Esophagus squamous epithelium (tissue), 5 donors: ENCODE measurements around the gene ANXA5. TPM values are rescaled to one million over a fixed set of nuclear protein-coding genes. Genes with fewer than 3 reads are reported as not detected.
"Not testable (repeated sequence)": the region's sequence is repeated elsewhere in the genome, so short reads cannot be mapped to it uniquely, and the experiment has no call there.

Source experiments
- DNase-seq: peaks from one replicate; lab custom pipeline; 2025; lab: John Stamatoyannopoulos, UW
- H3K27ac ChIP-seq, 4 donors: fragments of 200-600 bp; sonication (generic); one replicate each; pipeline ENCODE4 v1.5.1; 2016 to 2019; ENCODE audit warnings: mild to moderate bottlenecking in 1 of 4
- H3K27me3 ChIP-seq, 4 donors: fragments of 200-600 bp; sonication (generic); 1 replicate in 3 of 4; 2 replicates in 1 of 4; pipeline versions ENCODE4 v1.5.1 to v1.6.0; 2017 to 2021; ENCODE audit warnings: antibody characterized with exemption in 1 of 4
- H3K36me3 ChIP-seq, 3 donors: fragments of 200-600 bp; sonication (generic); one replicate each; pipeline ENCODE4 v1.5.1; 2016 to 2019
- H3K4me1 ChIP-seq, 3 donors: fragments of 200-600 bp; sonication (generic); one replicate each; pipeline ENCODE4 v1.5.1; 2017 to 2019
- H3K4me3 ChIP-seq, 4 donors: fragments of 200-600 bp; sonication (generic); 1 replicate in 3 of 4; 2 replicates in 1 of 4; pipeline ENCODE4 v1.5.1; 2016 to 2019; ENCODE audit warnings: mild to moderate bottlenecking in 2 of 4, moderate library complexity in 1 of 4
- H3K9me3 ChIP-seq, 3 donors: fragments of 200-600 bp; sonication (generic); one replicate each; pipeline ENCODE4 v1.5.1; 2016 to 2019
- CTCF ChIP-seq, 6 experiments: fragments of 450-650 bp in 4 of 6; fragments of 200-600 bp in 2 of 6; sonication (generic) in 2 of 6; IDR thresholded peaks; one replicate each; pipeline ENCODE4 v1.5.1; 2016 to 2019; ENCODE audit warnings: antibody characterized with exemption in 6 of 6, mild to moderate bottlenecking in 4 of 6, moderate library complexity in 4 of 6
- POLR2A ChIP-seq, 4 donors: fragments of 450-650 bp; IDR thresholded peaks; one replicate each; pipeline ENCODE4 v1.6.1; 2017; ENCODE audit warnings: antibody characterized with exemption in 4 of 4, mild to moderate bottlenecking in 4 of 4, moderate library complexity in 3 of 4
- WGBS, 2 donors: methylation state at CpG; one replicate each; pipeline ENCODE4 v1.1.5; 2018; 5-methylcytosine and 5-hydroxymethylcytosine counted together
- intact Hi-C: fragments of 100-400 bp; cut with DNase I; formaldehyde crosslinking; loops from one replicate; pipeline ENCODE4 v1.15.0; 2022
- total RNA-seq, 4 donors: library from RNA; depleted of rRNA; stranded (reverse); fragments of >200 nt; gene quantifications; one replicate each; pipeline ENCODE4 v1.1.0, GENCODE V29; 2016
- donor health status: DM: yes; HTN: yes; CAD: no.

The ANXA5 gene
- total RNA-seq, 4 donors from 2014 or later: 50.4 to 153 (median 117) TPM

GRCh38 chr4:121666091-121666679, 30.6 kb downstream of the ANXA5 start:
- H3K27me3 ChIP-seq: no peaks in the 10 kb centered on the region
- peaks cover 0 to 2% (median 0%) of the 10 kb centered on the region in 3 donors for H3K4me1 ChIP-seq
- peaks cover 0 to 73% (median 9%) of the 10 kb centered on the region in 3 donors for H3K36me3 ChIP-seq
- DNase-seq: no peak
- no peak overlapping the region for H3K27ac ChIP-seq
- H3K9me3 ChIP-seq: no peaks in the 10 kb centered on the region
- H3K4me3 ChIP-seq: no peak overlapping the region
- TF ChIP-seq CTCF (IDR thresholded peaks at IDR 0.05) (no peak), POLR2A (IDR thresholded peaks at IDR 0.05) (no peak)
- intact Hi-C loops: no loop called here

GRCh38 chr4:121665371-121665770, 31.4 kb downstream of the ANXA5 start:
- TF ChIP-seq CTCF (IDR thresholded peaks at IDR 0.05): no peak
- TF ChIP-seq POLR2A (IDR thresholded peaks at IDR 0.05): no peak
- no peak overlapping the region for H3K4me3 ChIP-seq
- H3K27me3 ChIP-seq: no peaks in the 10 kb centered on the region
- H3K9me3 ChIP-seq: no peaks in the 10 kb centered on the region
- intact Hi-C loops: no loop called here
- peaks cover 0 to 65% (median 6%) of the 10 kb centered on the region in 3 donors for H3K36me3 ChIP-seq
- H3K4me1 ChIP-seq: peaks cover 0 to 2% (median 0%) of the 10 kb centered on the region in 3 donors
- WGBS, 2 donors: 51 to 66% methylated on average over 3 of the region's 3 CpGs
- H3K27ac ChIP-seq: no peak overlapping the region
- no peak for DNase-seq

GRCh38 chr4:121662225-121662624, 34.6 kb downstream of the ANXA5 start:
- no peak overlapping the region for H3K27ac ChIP-seq
- DNase-seq: no peak
- TF ChIP-seq CTCF (IDR thresholded peaks at IDR 0.05) (no peak), POLR2A (IDR thresholded peaks at IDR 0.05) (no peak)
- H3K4me1 ChIP-seq: peaks cover 0 to 2% (median 0%) of the 10 kb centered on the region in 3 donors
- no peaks in the 10 kb centered on the region for H3K9me3 ChIP-seq
- 76 to 95% methylated on average over 5 of the region's 5 CpGs for WGBS, 2 donors
- H3K36me3 ChIP-seq: peaks cover 0 to 33% (median 0%) of the 10 kb centered on the region in 3 donors
- no peak overlapping the region for H3K4me3 ChIP-seq
- intact Hi-C loops: no loop called here
- no peaks in the 10 kb centered on the region for H3K27me3 ChIP-seq

GRCh38 chr4:121660175-121660933, 36.4 kb downstream of the ANXA5 start:
- WGBS, 2 donors: 87 to 94% methylated on average over 9 to 10 of the region's 10 CpGs
- H3K9me3 ChIP-seq, H3K4me1 ChIP-seq, H3K27ac ChIP-seq, H3K27me3 ChIP-seq, DNase-seq, intact Hi-C loops, H3K4me3 ChIP-seq: not testable (repeated sequence)
- H3K36me3 ChIP-seq: peaks cover 0 to 21% (median 0%) of the 10 kb centered on the region in 3 donors

- WGBS, 2 donors: 89 to 94% methylated on average over 1 of the region's 1 CpG
- Histone ChIP-seq H3K4me1 (no peaks in the 10 kb centered on the region), H3K9me3 (no peaks in the 10 kb centered on the region), H3K27ac (no peak overlapping the region), H3K4me3 (no peak overlapping the region), H3K36me3 (peaks cover 0 to 8% (median 0%) of the 10 kb centered on the region in 3 donors), H3K27me3 (no peaks in the 10 kb centered on the region)
- TF ChIP-seq CTCF (IDR thresholded peaks at IDR 0.05) (no peak), POLR2A (IDR thresholded peaks at IDR 0.05) (no peak)
- no peak for DNase-seq
- intact Hi-C loops: no loop called here
Observed at GRCh38 chr4:121658125-121658524, 38.7 kb downstream of the ANXA5 start.
